HG02588 (cell line): ENCODE results near the gene DDTL.
"Not testable (repeated sequence)": the region's sequence is repeated elsewhere in the genome, so short reads cannot be mapped to it uniquely, and the experiment has no call there.

Source experiments
- ATAC-seq: cut with Tn5 transposase; IDR thresholded peaks from one replicate; pipeline ENCODE4 v1.9.1; 2021; ENCODE audit warnings: mild to moderate bottlenecking, moderate library complexity; ENCODE audit not compliant: unreplicated experiment

The DDTL gene

DNA sequence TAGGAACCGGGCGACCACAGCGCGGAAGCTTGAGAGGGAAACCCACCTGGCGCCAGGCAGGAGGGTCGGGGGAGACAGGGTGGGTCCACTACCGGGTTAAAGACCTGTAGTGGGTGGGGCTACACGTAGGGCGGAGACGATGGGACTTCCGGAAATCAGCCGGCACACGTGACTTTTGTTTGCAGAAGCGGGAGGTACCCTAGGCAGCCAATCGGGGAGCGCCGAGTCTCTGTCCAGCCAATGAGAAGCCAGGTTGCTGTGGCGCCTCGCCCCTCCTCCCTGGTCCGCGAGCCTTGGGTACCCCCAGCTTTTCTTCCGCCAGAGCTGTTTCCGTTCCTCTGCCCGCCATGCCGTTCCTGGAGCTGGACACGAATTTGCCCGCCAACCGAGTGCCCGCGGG is at the start of gene DDTL:
TSS of gene DDTL (plus strand) at position 321 of the 400 bp plus-strand sequence. CDS start at position 348, 27 bp downstream.
- peak; percentile 96 for ATAC-seq

DNA sequence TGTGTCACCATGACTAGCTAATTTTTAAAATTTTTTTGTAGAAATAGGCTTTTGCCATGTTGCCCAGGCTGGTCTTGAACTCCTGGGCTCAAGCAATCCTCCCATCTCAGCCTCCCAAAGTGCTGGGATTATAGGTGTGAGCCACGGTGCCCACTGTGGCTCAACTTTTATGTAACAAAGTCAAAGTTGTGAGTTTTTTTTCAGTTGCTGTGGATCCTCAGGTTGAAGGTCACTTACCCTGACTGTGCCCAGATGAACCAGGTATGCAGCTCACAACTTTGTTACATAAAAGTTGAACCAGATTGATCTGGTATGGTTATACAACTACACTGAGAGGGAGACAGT is 46.4 kb upstream of the DDTL start:
- not testable (repeated sequence) for ATAC-seq

DNA sequence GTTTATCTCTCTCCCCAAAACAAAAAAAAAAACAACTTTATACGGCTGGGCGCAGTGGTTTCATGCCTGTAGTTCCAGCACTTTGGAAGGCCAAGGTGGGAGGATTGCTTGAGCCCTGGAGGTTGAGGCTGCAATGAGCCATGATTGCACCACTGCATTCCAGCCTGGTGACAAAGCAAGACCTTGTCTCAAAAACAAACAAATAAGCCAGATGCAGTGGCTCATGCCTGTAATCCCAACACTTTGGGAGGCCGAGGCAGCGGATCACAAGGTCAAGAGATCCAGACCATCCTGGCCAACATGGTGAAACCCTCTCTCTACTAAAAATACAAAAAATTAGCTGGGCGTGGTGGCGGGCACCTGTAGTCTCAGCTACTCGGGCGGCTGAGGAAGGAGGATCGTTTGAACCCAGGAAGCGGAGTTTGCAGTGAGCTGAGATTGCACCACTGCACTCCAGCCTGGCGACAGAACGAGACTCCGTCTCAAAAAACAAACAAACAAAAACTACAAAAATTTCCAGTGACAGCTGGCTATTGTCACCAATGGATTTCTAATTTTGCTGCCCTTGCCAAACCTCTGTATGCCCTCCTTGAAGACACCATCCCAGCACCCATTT is 45.0 kb upstream of the DDTL start:
- ATAC-seq = not testable (repeated sequence)

DNA sequence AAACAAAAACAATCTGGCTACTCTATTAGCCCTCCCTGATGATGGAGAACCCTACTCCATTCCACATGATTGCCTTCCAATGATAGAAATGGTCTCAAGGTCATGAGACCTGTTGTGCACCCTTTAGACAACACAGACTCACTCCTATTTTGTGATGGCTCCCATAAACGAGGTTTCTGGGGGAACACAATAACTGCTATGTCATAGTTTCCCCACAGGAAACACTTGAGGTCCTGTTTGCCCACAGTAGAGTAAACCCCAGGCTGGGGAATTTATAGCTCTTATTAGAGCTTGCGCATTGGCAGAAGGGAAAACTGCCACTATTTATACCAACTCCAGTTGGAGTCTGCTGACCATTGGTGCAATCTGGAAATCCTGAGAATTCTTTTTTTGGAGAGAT is 43.8 kb upstream of the DDTL start:
- ATAC-seq = no peak

DNA sequence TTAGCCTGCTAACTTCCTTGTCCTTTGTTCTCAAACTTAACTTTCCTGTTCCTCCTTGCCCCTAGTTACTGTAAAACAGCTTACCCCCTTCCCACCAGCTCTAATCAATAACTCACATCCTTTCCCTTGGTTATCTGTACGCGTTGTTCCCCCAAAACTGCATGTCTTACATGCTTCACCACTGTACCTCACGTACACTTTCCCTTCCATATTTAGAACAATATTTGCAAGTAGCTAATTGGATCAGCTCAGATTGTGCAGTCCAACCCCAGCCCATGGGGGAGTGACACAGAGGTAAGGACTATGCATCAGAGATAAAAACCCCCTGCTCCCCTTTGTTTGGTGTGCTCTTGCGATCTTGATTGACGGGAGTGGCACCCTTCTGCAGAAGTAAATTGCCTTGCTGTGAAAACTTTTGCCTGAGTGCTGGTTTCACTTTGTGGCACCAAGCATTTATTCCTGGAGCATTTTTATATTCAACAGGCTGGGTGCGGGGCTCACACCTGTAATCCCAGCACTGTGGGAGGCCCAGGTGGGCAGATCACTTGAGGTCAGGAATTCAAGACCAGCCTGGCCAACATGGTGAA is 41.6 kb upstream of the DDTL start:
- no peak for ATAC-seq

DNA sequence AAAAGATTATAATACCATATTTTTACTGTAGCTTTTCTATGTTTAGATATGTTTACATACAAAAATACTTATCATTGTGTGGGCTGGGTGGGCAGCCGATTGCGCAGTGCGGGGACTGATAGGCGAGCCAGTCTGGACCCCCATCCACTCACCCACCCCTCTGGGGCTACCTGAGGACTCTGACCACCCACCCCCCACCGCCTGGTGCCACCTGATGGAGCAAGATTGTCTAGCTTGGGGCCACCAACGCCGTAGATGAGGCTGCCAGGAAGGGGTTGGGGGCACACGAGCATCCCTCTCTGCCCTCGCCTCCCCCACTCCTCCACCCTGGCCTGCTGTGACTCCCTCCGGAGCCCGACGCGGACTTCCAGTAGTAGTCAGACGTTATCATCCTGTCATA is 40.1 kb upstream of the DDTL start:
- ATAC-seq = no peak

DNA sequence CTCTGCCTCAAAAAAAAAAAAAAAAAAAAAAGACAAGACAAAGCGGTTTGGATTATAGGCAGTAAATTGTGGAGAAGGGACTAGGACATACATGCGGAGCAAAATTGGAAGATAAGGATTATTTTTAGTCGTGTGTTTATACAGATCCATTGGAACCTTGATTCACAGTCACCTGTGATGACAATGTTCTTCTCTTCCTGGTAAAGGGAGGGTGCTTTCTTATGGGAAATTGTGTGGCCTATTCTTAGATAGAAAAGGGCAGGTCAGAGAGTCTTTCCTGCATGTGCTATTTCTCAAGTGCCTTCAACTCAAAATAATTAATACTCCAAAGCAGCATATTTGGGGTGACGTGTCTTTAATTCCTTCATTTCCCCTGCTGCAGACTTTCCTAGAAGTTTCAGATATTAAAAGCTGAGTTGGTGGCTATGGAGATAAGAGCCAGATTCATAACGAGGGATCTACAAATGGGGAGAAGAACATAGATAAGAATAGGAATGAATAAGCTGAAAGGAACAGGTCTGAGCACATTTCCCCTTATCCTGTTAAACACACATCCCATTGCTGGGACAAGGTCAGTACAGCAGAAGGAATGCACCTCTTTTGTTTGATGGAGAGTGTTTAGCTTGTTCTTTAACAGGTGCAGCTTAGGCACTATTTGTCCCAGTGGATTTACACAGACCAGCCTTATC is 28.2 kb upstream of the DDTL start:
- no peak for ATAC-seq

DNA sequence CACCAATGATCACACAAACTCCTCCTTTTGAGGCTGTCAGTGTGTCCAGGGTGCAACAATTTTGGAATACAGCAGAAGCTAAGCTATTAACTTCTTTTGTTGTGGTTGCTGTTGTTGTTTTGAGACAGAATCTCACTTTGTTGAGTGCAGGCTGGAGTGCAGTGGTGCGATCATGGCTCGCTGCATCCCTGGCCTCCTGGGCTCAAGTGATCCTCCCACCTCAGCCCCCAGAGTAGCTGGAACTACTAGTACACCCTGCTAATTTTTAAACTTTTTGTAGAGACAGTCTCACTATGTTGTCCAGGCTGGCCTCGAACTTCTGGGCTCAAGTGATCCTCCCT is 27.7 kb upstream of the DDTL start:
- ATAC-seq = no peak

DNA sequence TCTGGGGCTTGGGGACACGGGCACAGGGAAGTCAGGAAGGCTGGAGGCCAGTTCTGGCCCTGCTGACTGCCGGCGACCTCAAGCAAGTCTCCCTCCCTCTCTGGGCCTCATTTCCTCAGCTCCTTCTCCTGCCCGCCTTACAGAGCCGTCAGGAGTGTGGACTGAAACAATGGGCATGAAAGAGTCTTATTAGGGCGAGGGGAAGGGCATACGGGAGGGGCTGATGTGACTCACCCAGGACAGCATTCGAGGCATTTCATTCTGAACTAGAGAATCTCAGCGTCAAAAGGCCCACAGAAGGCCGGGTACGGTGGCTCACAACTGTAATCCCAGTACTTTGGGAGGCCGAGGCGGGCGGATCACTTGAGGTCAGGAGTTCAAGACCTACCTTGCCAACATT is 26.5 kb upstream of the DDTL start:
- not testable (repeated sequence) for ATAC-seq

DNA sequence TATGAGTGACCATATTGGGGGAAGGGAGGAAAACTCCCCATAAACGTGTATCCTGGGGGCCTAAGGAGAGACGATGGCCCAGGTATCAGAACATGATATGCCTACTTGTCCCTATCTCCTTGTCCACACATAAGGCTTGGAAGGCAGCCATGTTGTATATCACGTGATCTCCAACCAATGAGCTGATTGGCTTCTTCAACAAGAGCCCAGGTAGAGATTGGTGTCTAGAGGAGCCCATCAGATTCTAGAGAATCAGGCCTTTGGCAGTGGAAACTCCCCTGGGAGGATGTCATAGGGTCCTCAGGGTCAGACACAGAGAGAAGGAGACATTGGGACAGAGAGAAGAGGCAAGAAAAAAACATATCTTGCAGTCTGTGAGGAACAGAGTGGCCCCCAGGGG is 19.3 kb upstream of the DDTL start:
- not testable (repeated sequence) for ATAC-seq

DNA sequence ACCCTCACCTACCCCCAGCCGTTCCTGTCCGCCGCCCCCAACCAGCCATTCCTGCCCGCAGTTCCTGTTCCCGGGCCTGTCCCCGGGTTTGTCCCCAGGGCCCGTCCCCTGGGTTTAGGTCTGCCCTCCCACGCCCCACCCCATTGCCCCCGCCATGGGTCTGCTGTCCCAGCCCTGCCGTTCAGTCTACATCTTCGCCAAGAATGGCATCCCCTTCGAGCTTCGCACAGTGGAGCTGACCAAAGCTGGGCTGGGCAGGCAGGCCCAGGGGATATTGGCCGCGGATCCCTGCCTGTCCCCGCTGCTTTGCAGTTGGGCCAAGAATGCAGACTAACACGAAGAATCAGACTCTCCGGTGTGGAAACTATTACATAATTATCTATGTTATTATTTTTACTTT is 16.9 kb upstream of the DDTL start:
- not testable (repeated sequence) for ATAC-seq

DNA sequence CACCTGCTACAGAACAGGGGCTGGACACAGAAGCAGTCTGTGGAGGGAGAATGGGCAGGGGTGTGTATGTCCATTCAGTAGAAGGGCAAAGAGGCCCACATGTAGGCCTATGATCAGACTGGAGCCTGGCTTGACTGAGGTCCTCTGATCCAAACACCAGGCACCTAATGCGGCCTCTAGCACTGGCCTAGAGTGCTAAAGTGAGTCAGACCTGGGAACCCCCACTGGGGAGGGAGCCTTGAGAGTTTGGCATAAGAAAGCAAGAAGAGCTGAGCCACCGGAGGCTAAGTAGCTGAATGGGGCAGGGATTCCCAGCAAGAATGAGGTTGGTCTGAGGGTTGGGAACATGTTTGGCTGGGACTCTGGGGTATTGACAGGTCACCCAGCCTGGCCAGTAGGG is 15.3 kb upstream of the DDTL start:
- not testable (repeated sequence) for ATAC-seq

DNA sequence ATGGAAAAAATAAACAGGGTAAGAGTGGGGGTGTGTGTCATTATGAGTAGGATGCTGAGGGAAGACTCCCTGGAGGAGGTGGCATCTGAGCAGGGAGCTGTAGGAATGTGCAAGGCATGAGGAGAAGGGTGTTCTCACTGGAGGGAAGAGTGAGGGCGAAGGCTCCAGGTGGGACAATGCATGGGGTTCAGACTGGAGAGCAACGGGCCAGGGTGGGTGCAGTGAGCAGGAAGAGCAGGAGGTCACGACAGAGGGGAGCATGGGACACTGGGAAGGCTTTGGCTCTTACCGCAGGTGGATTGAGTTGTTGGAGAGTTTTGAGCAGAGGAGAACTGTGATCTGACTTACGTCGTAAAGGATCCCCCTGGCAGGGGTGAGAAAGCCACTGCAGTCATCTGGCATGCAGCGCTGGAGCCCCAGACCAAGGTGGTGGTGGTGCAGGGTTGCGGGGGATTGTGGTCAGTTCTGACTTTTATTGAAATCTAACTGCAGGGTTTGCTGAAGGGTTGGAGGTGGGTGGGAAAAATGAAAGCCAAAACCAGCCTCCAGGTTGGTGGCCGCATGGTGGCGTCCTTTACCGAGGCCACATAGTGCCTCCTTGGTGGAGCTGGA is 13.8 kb upstream of the DDTL start:
- ATAC-seq = not testable (repeated sequence)

DNA sequence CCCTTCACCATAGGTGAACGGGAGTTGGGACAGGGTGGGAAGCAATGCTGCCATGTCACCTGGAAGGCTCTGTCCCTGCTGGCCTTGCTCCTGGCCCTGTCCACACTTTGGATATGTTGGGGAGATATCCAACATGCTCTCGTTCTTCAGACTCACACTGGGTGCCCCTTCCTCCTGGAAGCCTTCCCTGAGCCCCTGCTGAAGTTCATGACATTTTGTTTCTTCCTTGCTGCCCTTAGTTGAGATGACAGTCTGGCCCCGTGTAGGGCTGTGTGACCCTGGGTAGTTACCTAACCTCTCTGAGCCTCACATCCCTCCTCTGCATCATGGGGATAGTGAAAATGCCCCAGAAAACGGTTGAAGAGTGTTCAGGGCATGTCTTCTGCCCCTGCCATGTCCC is 13.2 kb upstream of the DDTL start:
- not testable (repeated sequence) for ATAC-seq

DNA sequence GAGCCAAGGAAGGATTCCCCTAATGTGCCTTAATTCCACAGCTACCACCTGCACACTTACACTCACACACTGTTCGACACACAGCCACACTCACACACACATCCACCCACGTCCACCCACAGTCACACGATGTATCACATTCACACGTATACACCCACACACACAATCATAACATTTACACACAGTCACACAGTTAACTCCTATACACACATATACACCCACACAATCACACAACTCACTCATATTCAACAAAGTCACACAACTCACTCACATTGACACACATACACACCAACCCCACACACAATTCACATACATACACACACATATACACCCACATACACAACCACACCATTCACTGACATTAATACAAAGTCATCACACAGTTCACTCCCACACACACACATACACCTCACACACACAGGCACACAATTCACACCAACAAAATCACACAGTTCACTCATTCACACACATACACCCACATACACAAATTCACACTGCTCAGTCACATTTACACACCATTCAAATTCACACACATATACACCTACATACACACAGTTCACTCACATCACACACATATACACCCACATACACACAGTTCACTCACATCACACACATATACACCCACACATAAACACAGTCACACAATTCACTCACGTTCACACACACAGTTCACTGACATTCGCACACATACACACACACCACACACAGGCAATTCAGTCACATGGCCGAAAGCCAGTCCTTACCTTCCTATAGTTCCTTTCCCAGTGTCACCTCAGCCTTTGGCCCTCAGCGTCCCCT is 12.3 kb upstream of the DDTL start:
- ATAC-seq = not testable (repeated sequence)

DNA sequence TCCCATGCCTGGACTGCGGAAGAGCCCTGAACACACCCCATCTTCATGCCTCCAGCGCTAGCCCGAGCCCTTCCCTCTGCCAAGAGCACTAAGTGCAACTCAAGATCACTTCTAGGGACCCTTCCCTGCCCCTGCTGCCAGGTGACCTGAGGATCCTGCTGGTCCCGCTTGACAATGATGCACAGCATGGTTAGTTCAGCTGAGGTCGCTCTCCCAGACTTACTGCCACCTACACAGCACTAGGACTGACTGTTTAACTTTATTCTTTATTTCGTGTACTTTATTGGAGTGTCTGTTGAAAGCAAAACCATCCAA is 11.7 kb upstream of the DDTL start:
- ATAC-seq = not testable (repeated sequence)

DNA sequence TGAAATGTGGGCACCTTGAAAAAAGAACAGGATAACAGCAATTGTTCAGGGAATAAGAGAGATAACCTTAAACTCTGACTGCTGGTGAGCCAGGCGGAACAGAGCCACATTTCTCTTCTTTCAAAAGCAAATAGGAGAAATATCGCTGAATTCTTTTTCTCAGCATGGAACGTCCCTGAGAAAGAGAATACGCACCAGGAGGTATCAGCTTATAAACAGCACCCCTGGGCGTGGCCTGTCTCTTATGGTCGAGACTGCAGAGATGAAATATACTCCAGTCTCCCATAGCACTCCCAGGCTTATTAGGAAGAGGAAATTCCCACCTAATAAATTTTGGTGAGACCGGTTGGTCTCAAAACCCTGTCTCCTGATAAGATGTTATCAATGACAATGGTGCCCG is 10.8 kb upstream of the DDTL start:
- ATAC-seq = not testable (repeated sequence)

DNA sequence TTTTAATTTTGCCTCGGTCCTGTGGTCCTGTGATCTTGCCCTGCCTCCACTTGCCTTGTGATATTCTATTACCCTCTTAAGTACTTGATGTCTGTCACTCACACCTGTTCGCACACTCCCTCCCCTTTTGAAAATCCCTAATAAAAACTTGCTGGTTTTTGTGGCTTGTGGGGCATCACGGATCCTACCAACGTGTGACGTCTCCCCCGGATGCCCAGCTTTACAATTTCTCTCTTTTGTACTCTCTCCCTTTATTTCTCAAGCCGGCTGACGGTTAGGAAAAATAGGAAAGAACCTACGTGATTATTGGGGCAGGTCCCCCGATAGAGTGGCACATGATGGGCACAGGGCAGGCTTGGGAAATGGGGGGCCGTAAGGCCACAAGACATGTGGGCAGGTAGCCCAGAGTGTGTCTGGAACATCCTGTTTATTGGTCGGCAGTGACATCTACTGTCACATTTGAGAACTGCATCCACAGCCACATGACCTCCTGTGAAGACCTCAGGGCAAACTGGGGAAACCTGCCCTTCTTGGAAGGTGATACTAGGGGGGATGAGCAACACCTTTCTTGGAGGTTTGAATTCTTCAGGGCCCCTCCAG is 10.3 kb upstream of the DDTL start:
- ATAC-seq = not testable (repeated sequence)

DNA sequence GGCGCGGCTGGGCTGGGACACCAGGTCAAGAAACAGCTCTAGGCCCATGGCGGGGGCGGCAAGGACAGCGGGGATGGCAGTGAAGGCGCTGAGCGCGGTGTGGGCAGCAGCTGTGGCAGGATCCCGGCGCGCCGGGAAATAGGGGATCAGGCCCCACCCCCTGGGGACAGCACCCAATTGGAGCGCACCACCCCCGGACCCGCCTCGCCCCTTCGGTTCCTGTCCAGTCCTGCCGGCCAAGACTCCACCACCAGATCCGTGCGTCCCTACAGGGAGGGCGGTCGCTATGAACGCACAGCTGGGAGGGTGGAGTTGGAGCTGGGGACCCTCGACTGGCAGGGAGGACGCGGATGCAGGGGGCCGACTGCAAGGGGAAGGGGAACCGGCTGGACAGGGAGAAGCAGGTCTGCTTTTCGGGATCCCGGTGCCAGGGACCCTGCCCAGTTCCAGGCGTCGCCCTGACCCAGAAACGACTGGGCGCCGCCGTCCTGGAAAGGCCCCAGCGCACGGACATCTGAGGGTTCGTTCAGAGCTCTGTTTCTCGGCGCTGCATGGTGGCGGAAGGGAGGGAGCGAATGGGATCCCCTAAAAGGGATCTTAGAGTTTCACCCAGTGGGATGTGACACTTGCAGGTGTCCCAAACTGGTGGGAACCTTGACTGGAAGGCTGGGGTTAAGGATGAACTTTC is 5.5 kb upstream of the DDTL start, which contains the start of gene GSTT2B:
TSS of gene GSTT2B (minus strand) at position 112 of the 688 bp plus-strand sequence. CDS start at position 48, 64 bp downstream.
- ATAC-seq = not testable (repeated sequence)

DNA sequence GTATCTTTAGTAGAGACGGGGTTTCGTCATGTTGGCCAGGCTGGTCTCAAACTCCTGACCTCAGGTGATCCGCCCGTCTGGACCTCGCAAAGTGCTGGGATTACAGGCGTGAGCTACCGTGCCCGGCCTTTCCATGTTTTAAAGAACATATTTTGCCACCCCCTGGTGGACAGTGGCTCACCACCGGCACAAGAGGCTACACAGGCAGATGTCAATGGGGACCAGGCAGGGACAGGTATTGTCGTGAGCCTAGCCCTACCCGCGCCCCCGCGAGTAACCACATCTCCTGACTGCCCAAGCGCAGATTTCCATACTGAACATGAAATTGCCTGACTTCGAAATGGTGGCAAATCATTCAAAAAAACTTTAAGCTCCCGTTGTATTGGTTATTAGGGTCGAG is 594 bp upstream of the DDTL start:
- ATAC-seq = not testable (repeated sequence)
